A549 treated with CORT108297 at 1 μM for 4 hours (cell line): ENCODE data around the gene TIMP2. TPM values are rescaled to one million over a fixed set of nuclear protein-coding genes. Genes with fewer than 3 reads are reported as not detected.

Experiments used
- total RNA-seq: library from RNA; stranded (reverse); fragments of 200-300 nt; extraction: Qiagen RNA extraction; gene quantifications from 5 replicates; pipeline ENCODE4 v1.2.3, GENCODE V29; 2022

The TIMP2 gene, protein sequence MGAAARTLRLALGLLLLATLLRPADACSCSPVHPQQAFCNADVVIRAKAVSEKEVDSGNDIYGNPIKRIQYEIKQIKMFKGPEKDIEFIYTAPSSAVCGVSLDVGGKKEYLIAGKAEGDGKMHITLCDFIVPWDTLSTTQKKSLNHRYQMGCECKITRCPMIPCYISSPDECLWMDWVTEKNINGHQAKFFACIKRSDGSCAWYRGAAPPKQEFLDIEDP
- 185 to 241 TPM (median 206 TPM) in 5 replicates for total RNA-seq

DNA sequence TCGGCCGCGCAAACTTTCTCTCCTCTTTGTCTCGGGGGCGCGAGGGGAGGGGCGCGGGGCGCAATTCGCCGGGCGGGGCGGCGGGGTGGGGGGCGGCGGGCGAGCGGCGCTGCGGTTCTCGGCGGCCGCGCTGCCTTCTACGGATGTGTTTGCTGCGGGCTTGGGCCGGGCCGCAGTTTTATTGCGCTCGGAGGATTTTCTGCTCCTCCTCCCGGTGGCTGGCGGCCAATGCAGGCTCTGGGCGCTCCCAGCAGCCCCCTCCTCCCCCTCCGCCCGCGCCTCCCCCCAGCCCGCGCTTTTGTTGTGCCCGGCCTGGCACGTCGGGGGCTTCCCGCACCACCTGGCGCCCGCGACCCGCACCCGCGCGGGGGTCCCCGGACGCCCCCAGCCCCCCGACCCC, at the start of gene TIMP2:
Gene TIMP2, minus strand, starts transcription at position 154 of the 400 bp plus-strand sequence. CDS start 299 bp downstream, outside the sequence.

DNA sequence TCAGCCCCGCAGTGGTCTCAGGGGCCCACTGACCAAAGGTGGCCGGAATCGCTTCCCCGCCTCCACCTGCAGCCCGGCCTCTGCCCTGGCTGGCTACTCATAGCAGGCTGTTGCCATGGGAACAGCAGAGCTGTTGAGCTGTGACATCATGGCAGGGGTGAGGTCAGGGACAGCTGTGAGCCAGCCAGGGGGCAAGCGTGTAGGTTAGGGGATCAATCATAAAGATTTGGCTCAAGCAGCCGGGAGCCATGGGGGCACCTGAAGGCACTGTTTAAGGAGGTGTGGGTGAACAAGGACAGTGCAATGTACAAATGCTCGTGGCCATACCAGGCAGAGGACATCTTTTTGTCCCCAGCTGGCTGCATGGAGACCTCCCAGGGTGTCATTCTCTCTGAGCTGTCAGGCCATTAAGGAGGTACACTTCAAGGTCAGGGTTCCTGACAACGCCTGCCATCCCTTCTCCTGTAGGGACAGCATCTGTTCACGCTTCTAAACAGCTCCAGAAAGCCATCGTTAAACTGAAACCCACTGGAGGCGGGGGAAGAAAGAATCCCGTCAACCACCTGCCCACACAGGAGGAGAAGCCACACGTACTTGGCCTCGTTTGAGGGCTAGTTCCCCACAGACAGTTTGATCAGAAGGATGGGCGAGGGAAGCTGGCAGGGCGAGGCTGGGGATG, 21.9 kb downstream of the TIMP2 start, which contains the start of gene CEP295NL:
Gene CEP295NL, minus strand, starts transcription at position 101 of the 679 bp plus-strand sequence. CDS start 1,373 bp downstream, outside the sequence.

DNA sequence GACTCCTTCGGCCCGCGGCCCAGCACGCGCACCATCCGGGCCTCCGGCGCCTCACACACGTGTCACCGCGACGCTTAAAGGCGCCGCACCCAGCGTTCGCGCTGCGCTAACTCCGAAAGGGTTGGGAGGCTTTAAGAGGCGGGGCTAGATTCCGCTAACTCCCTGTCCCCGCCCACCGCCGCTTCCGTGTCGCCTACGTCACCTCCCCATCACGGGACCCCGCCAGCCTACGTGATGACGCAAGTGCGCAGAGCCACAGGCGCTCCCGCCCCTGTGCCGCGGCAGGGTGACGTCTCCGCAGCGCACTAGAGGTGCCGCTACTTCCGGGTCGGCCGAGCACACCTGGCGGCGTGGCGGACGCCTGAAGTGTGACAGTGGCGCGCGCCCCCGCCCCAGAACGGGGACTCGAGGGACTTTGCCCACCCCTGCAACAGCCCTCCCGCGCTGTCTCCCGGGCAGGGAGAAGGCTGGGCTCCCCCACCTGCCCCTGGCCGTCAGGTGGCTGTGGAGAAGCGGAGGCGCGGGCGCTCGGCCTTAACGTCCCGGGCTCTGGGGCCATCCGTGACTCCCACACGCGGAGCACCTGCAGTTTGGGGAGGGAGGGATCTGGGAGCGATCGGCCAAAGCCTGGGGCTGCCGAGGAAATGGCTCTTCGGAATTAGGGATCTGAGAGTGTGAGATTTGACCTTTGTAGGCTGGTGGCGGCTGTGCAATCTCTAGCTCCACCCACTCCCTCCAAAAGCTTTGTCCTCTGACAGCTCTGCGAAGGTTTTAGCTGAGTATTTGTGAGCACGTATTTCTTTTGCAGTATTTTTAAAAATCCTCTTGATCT, 84.2 kb downstream of the TIMP2 start, which contains the start of gene USP36:
Gene USP36, minus strand, starts transcription at position 35 of the 832 bp plus-strand sequence. CDS start 4,451 bp downstream, outside the sequence.

Other genes with a start within 250 kb of the TIMP2 start
- 48.9 to 60.7 TPM (median 52.0 TPM) in 5 replicates for gene CYTH1, start 143.1 kb downstream of the TIMP2 start, total RNA-seq
- gene USP36, start 84.6 kb downstream of the TIMP2 start, total RNA-seq, result 50.5 to 64.7 TPM (median 58.8 TPM) in 5 replicates
- gene CEP295NL, start 22.2 kb downstream of the TIMP2 start, total RNA-seq, result 0.36 to 0.55 TPM (median 0.49 TPM) in 5 replicates
- 74.5 to 89.6 TPM (median 82.6 TPM) in 5 replicates for gene LGALS3BP, start 54.5 kb upstream of the TIMP2 start, total RNA-seq
- gene CANT1, start 84.4 kb upstream of the TIMP2 start, total RNA-seq, result 83.1 to 88.4 TPM (median 83.9 TPM) in 5 replicates
- 35.8 to 45.3 TPM (median 40.2 TPM) in 5 replicates for gene C1QTNF1, start 98.8 kb upstream of the TIMP2 start, total RNA-seq
- 13.0 to 27.2 TPM (median 20.6 TPM) in 5 replicates for gene ENGASE, start 149.4 kb upstream of the TIMP2 start, total RNA-seq